WERI-Rb-1 (cell line): ENCODE data around the gene ARHGEF12.
A peak's percentile ranks its signal among the peaks of the same experiment; 100 is the strongest.

Experiments used
- DNase-seq: peaks from one replicate; pipeline ENCODE4 v3.0.0-alpha.2; 2020
- H3K27ac ChIP-seq: fragments of 250-450 bp; sonication (Bioruptor Pico); 2 replicates; pipeline ENCODE4 v1.5.1; 2020; ENCODE audit warnings: mild to moderate bottlenecking, moderate library complexity
- H3K27me3 ChIP-seq: fragments of 250-450 bp; sonication (Bioruptor Pico); 2 replicates; pipeline ENCODE4 v1.5.1; 2021; ENCODE audit warnings: mild to moderate bottlenecking, low read depth, moderate library complexity; ENCODE audit not compliant: insufficient read depth, severe bottlenecking
- H3K36me3 ChIP-seq: fragments of 250-450 bp; sonication (Bioruptor Pico); 2 replicates; pipeline ENCODE4 v1.5.1; 2020; ENCODE audit warnings: mild to moderate bottlenecking, moderate library complexity
- H3K4me3 ChIP-seq: 2 replicates; pipeline ENCODE4 v1.5.1; 2011; ENCODE audit warnings: low read depth, mild to moderate bottlenecking, control low read depth, low read length
- H3K9me3 ChIP-seq: fragments of 250-450 bp; sonication (Bioruptor Pico); 2 replicates; pipeline ENCODE4 v1.5.1; 2021; ENCODE audit warnings: mild to moderate bottlenecking, moderate library complexity; ENCODE audit not compliant: severe bottlenecking
- TF ChIP-seq, protein P1 (sequence below): IDR thresholded peaks from 2 replicates; pipeline ENCODE4 v1.5.1; 2011; ENCODE audit warnings: low read depth, mild to moderate bottlenecking, control low read depth, inconsistent platforms, low read length

Gene ARHGEF12

DNA sequence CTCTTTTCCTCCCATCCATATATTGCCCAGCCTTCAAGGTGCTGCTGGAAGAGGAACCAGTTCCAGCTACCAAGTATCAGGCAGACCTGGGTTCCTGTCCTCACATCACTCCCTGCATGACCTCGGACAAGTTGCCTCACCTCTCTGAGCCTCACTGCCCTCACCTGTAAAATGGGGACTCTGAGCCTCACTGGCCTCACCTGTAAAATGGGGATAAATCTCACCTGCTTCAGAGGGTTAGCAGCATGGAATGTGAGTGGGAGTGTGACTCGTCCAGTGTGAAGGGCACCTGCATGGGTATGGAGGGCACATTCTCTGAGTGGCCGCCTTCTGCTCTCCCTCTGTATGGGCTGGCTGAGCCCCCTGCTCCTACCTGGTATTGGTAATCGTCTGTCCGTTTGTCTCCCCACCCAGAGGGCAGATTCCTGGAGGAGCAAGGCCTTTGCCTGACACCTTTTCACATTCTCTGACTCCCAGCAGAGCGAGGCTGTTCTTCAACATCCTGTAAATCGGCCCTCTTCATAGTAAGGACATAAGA, 179.0 kb downstream of the ARHGEF12 start:
- H3K4me3 ChIP-seq = no peak overlapping the region
- no peak for DNase-seq
- TF ChIP-seq, protein P1, sequence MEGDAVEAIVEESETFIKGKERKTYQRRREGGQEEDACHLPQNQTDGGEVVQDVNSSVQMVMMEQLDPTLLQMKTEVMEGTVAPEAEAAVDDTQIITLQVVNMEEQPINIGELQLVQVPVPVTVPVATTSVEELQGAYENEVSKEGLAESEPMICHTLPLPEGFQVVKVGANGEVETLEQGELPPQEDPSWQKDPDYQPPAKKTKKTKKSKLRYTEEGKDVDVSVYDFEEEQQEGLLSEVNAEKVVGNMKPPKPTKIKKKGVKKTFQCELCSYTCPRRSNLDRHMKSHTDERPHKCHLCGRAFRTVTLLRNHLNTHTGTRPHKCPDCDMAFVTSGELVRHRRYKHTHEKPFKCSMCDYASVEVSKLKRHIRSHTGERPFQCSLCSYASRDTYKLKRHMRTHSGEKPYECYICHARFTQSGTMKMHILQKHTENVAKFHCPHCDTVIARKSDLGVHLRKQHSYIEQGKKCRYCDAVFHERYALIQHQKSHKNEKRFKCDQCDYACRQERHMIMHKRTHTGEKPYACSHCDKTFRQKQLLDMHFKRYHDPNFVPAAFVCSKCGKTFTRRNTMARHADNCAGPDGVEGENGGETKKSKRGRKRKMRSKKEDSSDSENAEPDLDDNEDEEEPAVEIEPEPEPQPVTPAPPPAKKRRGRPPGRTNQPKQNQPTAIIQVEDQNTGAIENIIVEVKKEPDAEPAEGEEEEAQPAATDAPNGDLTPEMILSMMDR = no peak
- no peaks in the 10 kb centered on the region for H3K9me3 ChIP-seq
- H3K27ac ChIP-seq = no peak overlapping the region
- H3K27me3 ChIP-seq = no peaks in the 10 kb centered on the region
- no peaks in the 10 kb centered on the region for H3K36me3 ChIP-seq

- no peak overlapping the region for H3K27ac ChIP-seq
- TF ChIP-seq, protein P1 = no peak
- no peaks in the 10 kb centered on the region for H3K9me3 ChIP-seq
- peak overlapping the region; percentile 17 for H3K4me3 ChIP-seq
- no peaks in the 10 kb centered on the region for H3K27me3 ChIP-seq
- H3K36me3 ChIP-seq = no peaks in the 10 kb centered on the region
- peak; percentile 91 for DNase-seq
These were observed 180.5 kb downstream of the ARHGEF12 start for GRCh38 chr11:120516461-120517389.

- peak overlapping the region; percentile 1; the same call in 1 of the 2 replicates for H3K4me3 ChIP-seq
- DNase-seq = no peak
- H3K9me3 ChIP-seq = no peaks in the 10 kb centered on the region
- TF ChIP-seq, protein P1 = no peak
- H3K27me3 ChIP-seq = no peaks in the 10 kb centered on the region
- no peak overlapping the region; the same call in 1 of the 2 replicates for H3K27ac ChIP-seq
- no peaks in the 10 kb centered on the region for H3K36me3 ChIP-seq
These were observed 181.2 kb downstream of the ARHGEF12 start for GRCh38 chr11:120517390-120517761.

DNA sequence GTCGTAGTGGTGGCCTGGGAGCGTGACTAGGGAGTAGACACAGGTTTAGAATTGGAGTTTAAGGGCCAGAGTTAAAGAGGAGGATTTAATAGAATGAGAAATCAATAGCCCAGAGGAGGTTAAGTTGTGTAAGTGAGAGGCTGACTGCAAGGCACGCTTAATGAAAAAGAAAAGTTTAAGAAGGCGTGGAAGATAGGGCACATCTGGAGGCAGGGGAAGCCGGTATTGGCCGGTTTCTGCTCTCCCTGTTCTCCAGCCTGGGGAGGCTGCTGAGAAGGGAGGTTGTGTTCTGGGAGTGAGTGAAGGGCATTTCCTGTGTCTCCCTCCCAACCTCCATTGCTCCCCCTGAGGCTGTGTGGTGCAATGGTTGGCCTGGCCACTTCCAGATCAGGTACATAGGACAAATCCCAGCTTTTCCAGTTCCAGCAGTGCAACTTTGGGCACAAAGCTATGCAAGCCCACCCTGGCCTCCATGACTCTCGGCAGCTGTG, 181.6 kb downstream of the ARHGEF12 start:
- Histone ChIP-seq H3K36me3 (no peaks in the 10 kb centered on the region), H3K9me3 (no peaks in the 10 kb centered on the region), H3K27ac (no peak overlapping the region; the same call in 1 of the 2 replicates), H3K4me3 (peak overlapping the region; percentile 1; the same call in 1 of the 2 replicates), H3K27me3 (no peaks in the 10 kb centered on the region)
- DNase-seq = peak; percentile 31
- TF ChIP-seq, protein P1 = no peak

GRCh38 chr11:120518356-120518755, 182.1 kb downstream of the ARHGEF12 start:
- DNase-seq = no peak
- Histone ChIP-seq H3K27ac (no peak overlapping the region), H3K9me3 (no peaks in the 10 kb centered on the region), H3K4me3 (no peak overlapping the region), H3K27me3 (no peaks in the 10 kb centered on the region), H3K36me3 (no peaks in the 10 kb centered on the region)
- TF ChIP-seq, protein P1 = no peak
